ENCODE results near the gene ZNF774.
"Not testable (repeated sequence)": the region's sequence is repeated elsewhere in the genome, so short reads cannot be mapped to it uniquely, and the experiment has no call there.

Gene ZNF774

DNA sequence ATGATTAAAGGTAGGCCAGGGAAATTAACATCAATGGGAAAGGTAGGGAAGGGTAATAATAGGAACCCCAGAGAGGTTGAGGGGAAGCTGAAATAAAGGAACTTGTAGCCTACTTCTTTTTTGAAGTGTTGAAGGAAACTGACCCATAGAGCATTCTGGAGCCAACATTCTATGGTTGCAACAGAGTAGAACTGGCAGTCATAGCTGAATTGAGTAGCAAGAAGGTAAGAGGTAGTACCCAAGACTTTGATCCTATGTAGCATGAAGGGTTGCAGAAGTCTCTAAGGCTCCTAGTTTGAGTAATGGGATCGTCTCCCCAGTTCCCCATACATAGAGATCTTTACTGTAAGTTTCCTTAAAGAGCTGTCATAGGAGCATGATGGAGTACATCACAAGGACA is 7.4 kb upstream of the ZNF774 start:
- Histone ChIP-seq H3K27ac (ENCODE audit: low read length) (no peak overlapping the region), H3K36me3 (ENCODE audit: insufficient read depth, low read length) (no peaks in the 10 kb centered on the region), H2AFZ (ENCODE audit: low read depth, low read length) (no peak overlapping the region), H3K27me3 (ENCODE audit: insufficient read depth, low read length, poor library complexity) (no peaks in the 10 kb centered on the region), H4K20me1 (ENCODE audit: insufficient read depth, low read length) (no peaks in the 10 kb centered on the region), H3K9ac (ENCODE audit: low read depth, low read length) (no peak overlapping the region), H3K79me2 (ENCODE audit: insufficient read depth, low read length) (no peaks in the 10 kb centered on the region), H3K4me2 (ENCODE audit: insufficient read depth, low read length) (no peak overlapping the region), H3K4me3 (ENCODE audit: low read depth in 1 of 2, low read length in 2 of 2) (no peak overlapping the region), H3K4me1 (ENCODE audit: insufficient read depth, low read length) (peaks cover 10% of the 10 kb centered on the region), H3K9me3 (ENCODE audit: insufficient read depth, low read length, severe bottlenecking) (no peaks in the 10 kb centered on the region)
- TF ChIP-seq, protein P1, sequence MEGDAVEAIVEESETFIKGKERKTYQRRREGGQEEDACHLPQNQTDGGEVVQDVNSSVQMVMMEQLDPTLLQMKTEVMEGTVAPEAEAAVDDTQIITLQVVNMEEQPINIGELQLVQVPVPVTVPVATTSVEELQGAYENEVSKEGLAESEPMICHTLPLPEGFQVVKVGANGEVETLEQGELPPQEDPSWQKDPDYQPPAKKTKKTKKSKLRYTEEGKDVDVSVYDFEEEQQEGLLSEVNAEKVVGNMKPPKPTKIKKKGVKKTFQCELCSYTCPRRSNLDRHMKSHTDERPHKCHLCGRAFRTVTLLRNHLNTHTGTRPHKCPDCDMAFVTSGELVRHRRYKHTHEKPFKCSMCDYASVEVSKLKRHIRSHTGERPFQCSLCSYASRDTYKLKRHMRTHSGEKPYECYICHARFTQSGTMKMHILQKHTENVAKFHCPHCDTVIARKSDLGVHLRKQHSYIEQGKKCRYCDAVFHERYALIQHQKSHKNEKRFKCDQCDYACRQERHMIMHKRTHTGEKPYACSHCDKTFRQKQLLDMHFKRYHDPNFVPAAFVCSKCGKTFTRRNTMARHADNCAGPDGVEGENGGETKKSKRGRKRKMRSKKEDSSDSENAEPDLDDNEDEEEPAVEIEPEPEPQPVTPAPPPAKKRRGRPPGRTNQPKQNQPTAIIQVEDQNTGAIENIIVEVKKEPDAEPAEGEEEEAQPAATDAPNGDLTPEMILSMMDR (IDR thresholded peaks at IDR 0.05; ENCODE audit: borderline replicate concordance, extremely low read depth, low read length, poor library complexity, severe bottlenecking), result no peak
- no peak for TF ChIP-seq EZH2 (IDR thresholded peaks at IDR 0.05; ENCODE audit: borderline replicate concordance, low read depth, low read length, severe bottlenecking)
- DNase-seq (no peak), ATAC-seq (ENCODE audit: insufficient read depth, low read depth) (no peak)

DNA sequence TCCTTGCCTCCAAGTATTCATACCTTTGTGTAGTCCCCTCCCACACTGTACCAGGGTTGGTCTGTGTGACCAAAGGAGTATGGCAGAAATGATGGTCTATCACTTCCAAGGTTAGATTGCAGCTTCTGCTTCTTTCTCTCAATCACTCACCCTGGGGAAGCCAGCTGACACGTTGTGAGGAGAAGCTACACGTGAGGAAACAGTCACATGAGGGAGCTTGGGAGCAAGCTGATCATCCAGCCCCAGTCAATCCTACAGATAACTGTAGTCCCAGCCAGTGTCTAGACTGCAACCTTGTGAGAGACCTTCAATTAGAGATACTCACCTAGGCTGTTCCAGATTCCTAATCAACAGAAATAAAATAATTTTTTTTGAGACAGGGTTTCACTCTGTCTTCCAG is 6.2 kb upstream of the ZNF774 start:
- Histone ChIP-seq H2AFZ (ENCODE audit: low read depth, low read length) (no peak overlapping the region), H3K4me1 (ENCODE audit: insufficient read depth, low read length) (peaks cover 10% of the 10 kb centered on the region), H3K4me2 (ENCODE audit: insufficient read depth, low read length) (no peak overlapping the region), H3K4me3 (ENCODE audit: low read depth in 1 of 2, low read length in 2 of 2) (no peak overlapping the region), H3K9ac (ENCODE audit: low read depth, low read length) (no peak overlapping the region), H3K79me2 (ENCODE audit: insufficient read depth, low read length) (no peaks in the 10 kb centered on the region), H3K36me3 (ENCODE audit: insufficient read depth, low read length) (no peaks in the 10 kb centered on the region), H3K27ac (ENCODE audit: low read length) (no peak overlapping the region), H3K9me3 (ENCODE audit: insufficient read depth, low read length, severe bottlenecking) (no peaks in the 10 kb centered on the region), H4K20me1 (ENCODE audit: insufficient read depth, low read length) (no peaks in the 10 kb centered on the region), H3K27me3 (ENCODE audit: insufficient read depth, low read length, poor library complexity) (no peaks in the 10 kb centered on the region)
- no peak for ATAC-seq (ENCODE audit: insufficient read depth, low read depth)
- DNase-seq, result no peak
- no peak for TF ChIP-seq EZH2 (IDR thresholded peaks at IDR 0.05; ENCODE audit: borderline replicate concordance, low read depth, low read length, severe bottlenecking)
- TF ChIP-seq, protein P1 (IDR thresholded peaks at IDR 0.05; ENCODE audit: borderline replicate concordance, extremely low read depth, low read length, poor library complexity, severe bottlenecking), result no peak

DNA sequence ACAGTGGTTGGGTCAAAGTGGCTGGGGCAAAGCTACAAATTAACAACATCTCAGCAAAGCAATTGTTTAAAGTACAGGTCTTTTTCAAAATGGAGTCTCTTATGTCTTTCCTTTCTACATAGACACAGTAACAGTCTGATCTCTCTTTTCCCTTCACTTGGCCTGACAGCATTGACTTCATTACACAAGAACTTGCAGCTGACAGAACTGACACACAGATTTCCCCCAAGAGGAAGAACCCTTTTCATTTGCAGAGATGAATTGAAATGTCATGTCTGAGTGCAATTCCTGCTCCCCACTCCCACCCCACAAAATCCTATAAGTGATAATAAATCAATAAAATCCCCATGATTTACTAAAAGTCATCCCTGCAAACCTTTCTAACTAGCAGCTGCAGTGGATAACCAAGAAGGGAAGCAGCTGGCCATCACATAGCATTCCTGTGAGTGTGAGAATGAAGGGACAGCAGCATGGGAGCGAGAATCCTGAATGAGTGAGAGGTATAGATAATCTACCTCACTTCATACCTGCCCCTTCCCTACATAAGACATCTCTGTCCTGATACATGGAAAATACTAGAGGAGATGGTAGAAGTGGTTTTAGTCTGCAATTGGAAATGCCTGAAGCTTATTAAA is 4.5 kb upstream of the ZNF774 start:
- H2AFZ ChIP-seq (ENCODE audit: low read depth, low read length); H3K79me2 ChIP-seq (ENCODE audit: insufficient read depth, low read length); DNase-seq; H3K9ac ChIP-seq (ENCODE audit: low read depth, low read length); H3K4me2 ChIP-seq (ENCODE audit: insufficient read depth, low read length); H3K9me3 ChIP-seq (ENCODE audit: insufficient read depth, low read length, severe bottlenecking); H3K4me3 ChIP-seq (ENCODE audit: low read depth in 1 of 2, low read length in 2 of 2); ATAC-seq (ENCODE audit: insufficient read depth, low read depth); H3K27ac ChIP-seq (ENCODE audit: low read length); H4K20me1 ChIP-seq (ENCODE audit: insufficient read depth, low read length); H3K36me3 ChIP-seq (ENCODE audit: insufficient read depth, low read length); H3K27me3 ChIP-seq (ENCODE audit: insufficient read depth, low read length, poor library complexity): not testable (repeated sequence)
- peaks cover 12% of the 10 kb centered on the region for H3K4me1 ChIP-seq (ENCODE audit: insufficient read depth, low read length)

DNA sequence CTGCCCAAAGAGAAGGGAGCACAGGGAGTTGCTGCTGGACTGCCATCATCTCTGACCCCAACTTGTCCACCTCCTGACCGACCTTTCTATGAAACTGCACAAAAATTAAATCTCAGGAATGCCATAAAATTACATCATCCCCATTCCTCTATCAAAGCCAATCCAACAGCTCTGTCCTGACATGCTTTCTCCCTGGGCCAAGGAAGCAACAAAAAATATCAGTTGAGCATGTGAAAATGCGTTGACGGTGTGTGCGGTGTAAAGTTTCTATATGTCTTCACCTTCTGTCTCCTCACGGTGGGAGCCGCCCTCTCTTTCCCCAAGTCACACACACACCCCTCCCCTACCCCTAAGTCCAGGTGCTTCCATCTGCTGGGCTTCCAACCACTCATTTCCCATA is 3.6 kb upstream of the ZNF774 start:
- Histone ChIP-seq H3K4me3 (ENCODE audit: low read depth in 1 of 2, low read length in 2 of 2) (no peak overlapping the region), H3K9ac (ENCODE audit: low read depth, low read length) (no peak overlapping the region), H3K4me1 (ENCODE audit: insufficient read depth, low read length) (peaks cover 17% of the 10 kb centered on the region), H3K27me3 (ENCODE audit: insufficient read depth, low read length, poor library complexity) (no peaks in the 10 kb centered on the region), H3K27ac (ENCODE audit: low read length) (no peak overlapping the region), H3K9me3 (ENCODE audit: insufficient read depth, low read length, severe bottlenecking) (no peaks in the 10 kb centered on the region), H4K20me1 (ENCODE audit: insufficient read depth, low read length) (no peaks in the 10 kb centered on the region), H3K79me2 (ENCODE audit: insufficient read depth, low read length) (0 out of 2 replicates have a peak, but pooled peaks cover 2% of the 10 kb centered on the region), H2AFZ (ENCODE audit: low read depth, low read length) (no peak overlapping the region), H3K4me2 (ENCODE audit: insufficient read depth, low read length) (no peak overlapping the region), H3K36me3 (ENCODE audit: insufficient read depth, low read length) (no peaks in the 10 kb centered on the region)
- DNase-seq, result no peak
- no peak for TF ChIP-seq EZH2 (IDR thresholded peaks at IDR 0.05; ENCODE audit: borderline replicate concordance, low read depth, low read length, severe bottlenecking)
- TF ChIP-seq, protein P1 (IDR thresholded peaks at IDR 0.05; ENCODE audit: borderline replicate concordance, extremely low read depth, low read length, poor library complexity, severe bottlenecking), result no peak
- no peak for ATAC-seq (ENCODE audit: insufficient read depth, low read depth)

Measured in DND-41 (cell line).